Measurements from ENCODE around the gene TIA1.

GRCh38 chr2:70199320-70199864 is 49.0 kb downstream of the TIA1 start:
- TF ChIP-seq POLR2A (IDR thresholded peaks at IDR 0.05) (no peak), CTCF (IDR thresholded peaks at IDR 0.05) (no peak)
